ENCODE results near the gene BCAS3. TPM values are rescaled to one million over a fixed set of nuclear protein-coding genes. Genes with fewer than 3 reads are reported as not detected.

The BCAS3 gene
- polyA plus RNA-seq, 1 experiment: 17.5 TPM

DNA sequence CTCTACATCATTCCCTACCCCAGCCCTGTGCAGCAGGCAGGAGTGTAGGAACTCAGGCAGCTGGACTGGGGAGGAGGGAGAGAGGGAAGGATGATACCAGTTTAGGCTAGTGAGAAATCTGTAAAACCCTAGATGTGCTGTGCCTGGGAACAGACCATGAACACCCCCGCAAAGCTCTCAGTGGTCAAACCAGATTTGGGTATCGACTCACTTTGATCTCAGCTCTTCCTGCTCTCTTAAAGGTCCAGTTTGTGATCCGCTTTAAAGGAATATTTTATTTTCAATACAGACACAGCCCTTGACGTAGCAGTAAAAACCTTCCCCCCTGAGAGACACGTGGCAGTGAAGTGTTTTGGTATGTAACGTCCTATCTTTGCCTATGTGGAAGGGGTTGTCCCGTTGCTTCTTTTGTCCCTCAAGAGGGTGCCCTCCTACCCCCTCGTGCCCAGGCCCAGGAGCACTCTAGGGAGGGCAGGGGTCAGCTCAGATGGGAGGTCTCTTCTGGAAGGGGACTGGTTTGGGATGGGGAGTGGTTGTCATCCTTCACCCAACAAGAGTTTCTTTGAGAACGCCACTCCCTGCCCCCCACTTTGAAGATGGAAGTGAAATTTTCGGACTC lies 702.7 kb downstream of the BCAS3 start:
- ChIA-PET CTCF (interaction anchor here (3.1 kb wide), 1 partner anchor 10 kb away, joined by 16 read pairs; no protein-coding TSS in a partner anchor), POLR2A (interaction anchor here (0.5 to 0.7 kb wide), 2 partner anchors 15 to 20 kb away, joined by 3 to 4 read pairs; no protein-coding TSS in a partner anchor)
- H3K27me3 ChIP-seq (ENCODE audit: control insufficient read depth, insufficient read depth, low read length): no peaks in the 10 kb centered on the region
- TF ChIP-seq, protein P1, sequence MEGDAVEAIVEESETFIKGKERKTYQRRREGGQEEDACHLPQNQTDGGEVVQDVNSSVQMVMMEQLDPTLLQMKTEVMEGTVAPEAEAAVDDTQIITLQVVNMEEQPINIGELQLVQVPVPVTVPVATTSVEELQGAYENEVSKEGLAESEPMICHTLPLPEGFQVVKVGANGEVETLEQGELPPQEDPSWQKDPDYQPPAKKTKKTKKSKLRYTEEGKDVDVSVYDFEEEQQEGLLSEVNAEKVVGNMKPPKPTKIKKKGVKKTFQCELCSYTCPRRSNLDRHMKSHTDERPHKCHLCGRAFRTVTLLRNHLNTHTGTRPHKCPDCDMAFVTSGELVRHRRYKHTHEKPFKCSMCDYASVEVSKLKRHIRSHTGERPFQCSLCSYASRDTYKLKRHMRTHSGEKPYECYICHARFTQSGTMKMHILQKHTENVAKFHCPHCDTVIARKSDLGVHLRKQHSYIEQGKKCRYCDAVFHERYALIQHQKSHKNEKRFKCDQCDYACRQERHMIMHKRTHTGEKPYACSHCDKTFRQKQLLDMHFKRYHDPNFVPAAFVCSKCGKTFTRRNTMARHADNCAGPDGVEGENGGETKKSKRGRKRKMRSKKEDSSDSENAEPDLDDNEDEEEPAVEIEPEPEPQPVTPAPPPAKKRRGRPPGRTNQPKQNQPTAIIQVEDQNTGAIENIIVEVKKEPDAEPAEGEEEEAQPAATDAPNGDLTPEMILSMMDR (IDR thresholded peaks at IDR 0.05; ENCODE audit: low read depth, low read length): no peak
- no peak overlapping the region for H3K27ac ChIP-seq (ENCODE audit: low read depth, low read length)
- no peaks in the 10 kb centered on the region; the same call in 1 of the 2 replicates for H3K9me3 ChIP-seq (ENCODE audit: control insufficient read depth, insufficient read depth, low read length)
- no peak for DNase-seq (ENCODE audit: low read depth, low spot score)
- no peak overlapping the region for H3K4me3 ChIP-seq (ENCODE audit: low read depth, low read length)

DNA sequence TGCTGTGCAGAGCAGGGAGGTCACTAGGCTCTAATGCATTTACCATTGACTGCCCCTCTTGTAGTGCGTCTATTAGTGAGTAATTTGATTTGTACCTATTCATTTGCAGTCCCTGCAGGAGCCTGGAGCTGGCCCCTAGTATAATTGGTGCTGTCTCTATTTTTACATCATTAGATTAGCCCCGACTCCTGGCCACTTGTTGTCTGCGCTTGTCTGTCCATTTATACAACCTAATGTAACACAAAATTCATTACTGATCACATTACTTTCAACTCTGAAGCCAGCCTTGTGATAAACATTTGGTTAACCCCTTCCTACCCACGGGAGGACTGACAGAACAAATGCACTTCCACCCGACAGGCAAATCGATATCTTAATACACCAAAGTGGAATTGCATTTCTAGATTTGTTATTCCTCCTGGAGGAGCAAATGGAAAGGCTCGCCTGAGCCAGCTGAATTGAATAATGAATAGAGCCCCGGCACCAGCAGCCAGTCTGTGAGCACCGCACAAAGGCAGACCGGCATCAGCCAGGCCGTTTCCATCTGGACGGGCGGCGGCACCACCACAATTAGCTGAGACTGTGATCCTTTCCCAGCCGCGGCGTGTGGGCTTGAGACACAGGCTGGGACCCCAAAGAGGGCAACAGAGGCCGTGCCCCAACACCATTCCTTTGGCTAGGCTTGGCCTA lies 703.3 kb downstream of the BCAS3 start:
- TF ChIP-seq, protein P1 (IDR thresholded peaks at IDR 0.05; ENCODE audit: low read depth, low read length): no peak
- DNase-seq (ENCODE audit: low read depth, low spot score): no peak
- H3K27me3 ChIP-seq (ENCODE audit: control insufficient read depth, insufficient read depth, low read length): no peaks in the 10 kb centered on the region
- CTCF ChIA-PET: interaction anchor here (3.1 kb wide), 1 partner anchor 9 kb away, joined by 16 read pairs; no protein-coding TSS in a partner anchor
- H3K27ac ChIP-seq (ENCODE audit: low read depth, low read length): no peak overlapping the region
- no peaks in the 10 kb centered on the region; the same call in 1 of the 2 replicates for H3K9me3 ChIP-seq (ENCODE audit: control insufficient read depth, insufficient read depth, low read length)
- POLR2A ChIA-PET: no interaction called here
- no peak overlapping the region for H3K4me3 ChIP-seq (ENCODE audit: low read depth, low read length)

DNA sequence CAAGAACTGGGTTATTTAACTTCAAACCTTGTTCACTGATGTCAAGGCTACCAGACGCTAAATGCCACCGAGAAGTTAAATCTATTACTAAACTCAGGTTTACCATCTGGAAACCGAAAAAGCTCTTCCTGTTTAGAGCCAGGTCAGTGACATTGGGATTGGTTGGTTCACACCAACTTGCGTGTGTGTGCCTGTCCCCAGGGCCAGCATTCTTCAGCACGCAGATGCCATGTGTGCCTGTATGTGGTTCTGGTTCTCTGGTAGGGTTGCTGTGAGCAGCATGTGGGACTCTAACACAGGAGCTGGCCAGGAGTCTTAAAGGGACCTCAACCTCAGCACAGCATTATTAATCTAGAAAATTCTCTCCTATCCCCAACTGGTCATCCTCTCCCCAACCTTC lies 703.9 kb downstream of the BCAS3 start:
- no peak overlapping the region for H3K4me3 ChIP-seq (ENCODE audit: low read depth, low read length)
- ChIA-PET POLR2A (no interaction called here), CTCF (interaction anchor here (3.1 kb wide), 1 partner anchor 8 kb away, joined by 16 read pairs; no protein-coding TSS in a partner anchor)
- TF ChIP-seq, protein P1 (IDR thresholded peaks at IDR 0.05; ENCODE audit: low read depth, low read length): no peak
- no peaks in the 10 kb centered on the region for H3K27me3 ChIP-seq (ENCODE audit: control insufficient read depth, insufficient read depth, low read length)
- H3K9me3 ChIP-seq (ENCODE audit: control insufficient read depth, insufficient read depth, low read length): no peaks in the 10 kb centered on the region; the same call in 1 of the 2 replicates
- no peak for DNase-seq (ENCODE audit: low read depth, low spot score)
- H3K27ac ChIP-seq (ENCODE audit: low read depth, low read length): no peak overlapping the region

DNA sequence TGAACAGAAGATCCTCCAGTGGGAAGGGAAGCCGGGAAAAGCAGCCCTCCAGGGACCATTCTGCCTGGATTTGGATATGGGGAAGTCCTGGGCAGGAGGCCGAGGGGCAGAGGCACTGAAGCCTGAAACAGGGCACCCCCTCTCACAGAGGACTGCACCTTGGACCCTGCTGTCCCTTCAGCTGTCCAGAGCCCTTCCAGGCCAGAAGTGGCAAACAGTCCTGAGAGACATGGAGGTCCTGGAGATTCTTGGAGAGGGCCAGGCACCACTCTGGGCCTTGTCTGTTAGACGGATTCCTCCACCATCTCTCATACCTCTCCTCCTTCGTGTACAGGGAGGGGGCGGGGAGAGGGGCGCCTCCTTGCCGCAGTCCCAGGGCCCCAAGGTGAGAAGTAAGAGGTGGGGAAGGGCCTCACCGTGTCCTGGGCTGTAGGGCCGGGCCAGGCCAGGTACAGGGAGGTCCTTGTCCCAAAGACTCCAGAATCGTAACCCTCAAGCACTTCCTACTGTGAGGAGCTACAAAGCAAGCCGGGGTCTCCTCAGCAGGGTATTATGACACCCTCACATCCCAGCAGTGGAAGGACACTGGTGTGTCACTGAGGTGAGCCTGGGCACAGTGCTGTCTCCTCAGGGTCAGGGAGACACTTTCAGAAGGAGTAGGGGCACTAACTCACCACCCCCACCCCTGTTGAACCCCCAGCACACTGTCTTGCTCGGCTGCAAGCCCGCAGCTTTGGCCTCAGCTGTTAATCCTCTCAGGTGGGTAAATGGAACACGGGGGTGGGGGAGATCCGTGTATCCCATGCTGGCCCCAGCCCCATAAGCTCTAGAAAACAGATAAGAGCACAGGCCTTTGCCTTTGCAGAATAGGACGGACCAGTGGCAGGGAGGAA lies 705.4 kb downstream of the BCAS3 start:
- ChIA-PET CTCF (no interaction called here), POLR2A (interaction anchor here (0.6 kb wide), 1 partner anchor 360 kb away, joined by 5 read pairs; no protein-coding TSS in a partner anchor)
- Histone ChIP-seq H3K9me3 (ENCODE audit: control insufficient read depth, insufficient read depth, low read length) (no peaks in the 10 kb centered on the region; the same call in 1 of the 2 replicates), H3K27me3 (ENCODE audit: control insufficient read depth, insufficient read depth, low read length) (no peaks in the 10 kb centered on the region), H3K27ac (ENCODE audit: low read depth, low read length) (no peak overlapping the region), H3K4me3 (ENCODE audit: low read depth, low read length) (no peak overlapping the region)
- TF ChIP-seq, protein P1 (IDR thresholded peaks at IDR 0.05; ENCODE audit: low read depth, low read length): no peak
- DNase-seq (ENCODE audit: low read depth, low spot score): no peak
